NCI-H2196 (cell line): ENCODE results near the gene NBAS.
"Not testable (repeated sequence)": the region's sequence is repeated elsewhere in the genome, so short reads cannot be mapped to it uniquely, and the experiment has no call there.

Source experiments
- DNase-seq: peaks from one replicate; lab custom pipeline; 2025; ENCODE audit not compliant: unreplicated experiment; lab: John Stamatoyannopoulos, UW

Gene NBAS

GRCh38 chr2:15427987-15428386 is 133.1 kb downstream of the NBAS start:
- DNase-seq, result no peak

GRCh38 chr2:15426606-15427005 is 134.5 kb downstream of the NBAS start:
- no peak for DNase-seq

GRCh38 chr2:15425712-15426111 is 135.4 kb downstream of the NBAS start:
- no peak for DNase-seq

GRCh38 chr2:15421753-15422152 is 139.4 kb downstream of the NBAS start:
- no peak for DNase-seq

GRCh38 chr2:15415748-15416147 is 145.4 kb downstream of the NBAS start:
- no peak for DNase-seq

GRCh38 chr2:15412779-15413178 is 148.4 kb downstream of the NBAS start:
- DNase-seq, result no peak

- DNase-seq, result no peak
Measured at GRCh38 chr2:15412309-15412708, 148.8 kb downstream of the NBAS start.

- no peak for DNase-seq
Measured at GRCh38 chr2:15410884-15411283, 150.2 kb downstream of the NBAS start.

- DNase-seq, result no peak
Measured at GRCh38 chr2:15408759-15409158, 152.4 kb downstream of the NBAS start.

- no peak for DNase-seq
Measured at GRCh38 chr2:15407666-15408065, 153.5 kb downstream of the NBAS start.

GRCh38 chr2:15404511-15404910 is 156.6 kb downstream of the NBAS start:
- DNase-seq, result not testable (repeated sequence)

- DNase-seq, result no peak
Measured at GRCh38 chr2:15400240-15400826, 160.8 kb downstream of the NBAS start.

- no peak for DNase-seq
Measured at GRCh38 chr2:15399241-15399640, 161.9 kb downstream of the NBAS start.

GRCh38 chr2:15391751-15392150 is 169.4 kb downstream of the NBAS start:
- DNase-seq, result no peak

GRCh38 chr2:15389895-15390294 is 171.2 kb downstream of the NBAS start:
- no peak for DNase-seq

GRCh38 chr2:15389326-15389700 is 171.8 kb downstream of the NBAS start:
- no peak for DNase-seq

GRCh38 chr2:15388406-15389325 is 172.5 kb downstream of the NBAS start:
- DNase-seq, result no peak

GRCh38 chr2:15385184-15385583 is 175.9 kb downstream of the NBAS start:
- no peak for DNase-seq

- DNase-seq, result no peak
Measured at GRCh38 chr2:15383695-15384350, 177.3 kb downstream of the NBAS start.

- DNase-seq, result no peak
Measured at GRCh38 chr2:15378148-15378908, 182.8 kb downstream of the NBAS start.

- DNase-seq, result no peak
Measured at GRCh38 chr2:15377202-15377601, 183.9 kb downstream of the NBAS start.
